Natural killer cell (primary cell): ENCODE data around the gene ANK2. TPM values are rescaled to one million over a fixed set of nuclear protein-coding genes. Genes with fewer than 3 reads are reported as not detected.

Experiments
- ATAC-seq, 3 donors: fragments of 150-1000 bp in 2 of 3; fragments of 200-7000 bp in 1 of 3; cut with Tn5 transposase; 1 replicate in 1 of 3; 2 replicates in 2 of 3; pipeline ENCODE4 v1.10.0; 2021; ENCODE audit warnings: mild to moderate bottlenecking in 2 of 3, moderate library complexity in 2 of 3
- DNase-seq, 2 donors: peaks; one replicate each; pipeline versions ENCODE4 v3.0.0 to v3.0.0-alpha.2; 2013 to 2021; ENCODE audit warnings: mixed read lengths in 1 of 2
- H3K27ac ChIP-seq: one replicate; pipeline ENCODE4 v1.5.1; 2013; ENCODE audit warnings: mild to moderate bottlenecking, low read length
- H3K27me3 ChIP-seq: one replicate; pipeline ENCODE4 v1.6.1; 2013; ENCODE audit warnings: low read length; ENCODE audit not compliant: control insufficient read depth, insufficient read depth
- H3K36me3 ChIP-seq: one replicate; pipeline ENCODE4 v1.6.1; 2013; ENCODE audit warnings: low read length; ENCODE audit not compliant: control insufficient read depth, insufficient read depth
- H3K4me1 ChIP-seq: one replicate; pipeline ENCODE4 v1.6.1; 2013; ENCODE audit warnings: low read length; ENCODE audit not compliant: control insufficient read depth, insufficient read depth
- H3K4me3 ChIP-seq: one replicate; pipeline ENCODE4 v1.5.1; 2013; ENCODE audit warnings: low read length
- H3K9me3 ChIP-seq: one replicate; pipeline ENCODE4 v1.6.1; 2013; ENCODE audit warnings: low read length; ENCODE audit not compliant: control insufficient read depth, insufficient read depth
- H3K27ac Mint-ChIP-seq, 2 donors: one replicate each; pipeline ENCODE4 v1.8.0; 2022; ENCODE audit warnings: mild to moderate bottlenecking in 2 of 2, mixed read lengths in 2 of 2, moderate library complexity in 1 of 2
- H3K27me3 Mint-ChIP-seq, 2 donors: one replicate each; pipeline ENCODE4 v1.8.0; 2022; ENCODE audit warnings: low read depth in 2 of 2, mixed read lengths in 2 of 2
- H3K36me3 Mint-ChIP-seq: one replicate; pipeline ENCODE4 v1.8.0; 2022; ENCODE audit warnings: mixed read lengths
- H3K4me1 Mint-ChIP-seq, 2 donors: one replicate each; pipeline ENCODE4 v1.8.0; 2022; ENCODE audit warnings: mixed read lengths in 2 of 2
- H3K4me3 Mint-ChIP-seq: one replicate; pipeline ENCODE4 v1.8.0; 2022; ENCODE audit warnings: mild to moderate bottlenecking, moderate library complexity, mixed read lengths
- H3K9me3 Mint-ChIP-seq, 2 donors: one replicate each; pipeline ENCODE4 v1.8.0; 2022; ENCODE audit warnings: mixed read lengths in 2 of 2
- WGBS: methylation state at CpG from one replicate; pipeline ENCODE4 v1.1.7; 2013; ENCODE audit warnings: missing lambda C conversion rate; ENCODE audit not compliant: insufficient coverage; 5-methylcytosine and 5-hydroxymethylcytosine counted together
- intact Hi-C: fragments of 100-400 bp; cut with micrococcal nuclease; formaldehyde crosslinking; loops from one replicate; pipeline ENCODE4 v1.14.2; 2022
- total RNA-seq, 4 donors: library from RNA; stranded (reverse); fragments of 120-200 nt in 1 of 4; gene quantifications; one replicate each; pipeline versions ENCODE4 v1.2.3 to v1.2.4, GENCODE V29; 2013 to 2022
- TF ChIP-seq, protein P1 (sequence below): fragments of 200-600 bp; IDR thresholded peaks from one replicate; pipeline ENCODE4 v1.8.0; 2022; ENCODE audit warnings: antibody characterized with exemption

ANK2 gene
- total RNA-seq, 3 donors from 2014 or later (not counting 1 experiment from before 2014, with no cell fraction given) = 0.05 TPM; not detected in 2

DNA sequence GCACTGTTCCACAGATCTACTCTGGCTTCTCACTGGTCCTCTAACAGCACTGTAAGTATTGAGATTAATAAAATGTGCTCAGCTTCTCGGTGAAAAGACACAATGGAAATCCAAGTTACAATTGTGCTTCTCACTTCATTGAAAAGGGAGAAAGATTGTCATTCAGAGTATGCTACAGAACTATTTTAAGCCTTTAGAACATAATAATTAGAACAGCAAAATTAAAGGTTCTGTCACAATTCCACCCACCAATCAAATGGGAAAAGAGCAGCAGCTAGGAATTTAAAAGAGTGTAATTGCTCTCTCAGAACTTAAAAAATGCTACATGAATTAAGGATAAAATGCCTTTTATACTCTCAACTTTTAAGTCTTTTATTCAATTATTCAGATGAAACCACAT is 329.4 kb downstream of the ANK2 start:
- WGBS = 91% methylated on average over 1 of the region's 1 CpG
- Mint-ChIP-seq H3K27me3 (peaks cover 8 to 25% of the 10 kb centered on the region in 2 donors), H3K4me3 (no peak overlapping the region), H3K4me1 (no peaks in the 10 kb centered on the region), H3K9me3 (no peaks in the 10 kb centered on the region), H3K27ac (no peak overlapping the region), H3K36me3 (no peaks in the 10 kb centered on the region)
- Histone ChIP-seq H3K27ac (no peak overlapping the region), H3K4me3 (no peak overlapping the region), H3K4me1 (no peaks in the 10 kb centered on the region), H3K27me3 (no peaks in the 10 kb centered on the region), H3K9me3 (no peaks in the 10 kb centered on the region), H3K36me3 (no peaks in the 10 kb centered on the region)
- no peak for DNase-seq
- TF ChIP-seq, protein P1, sequence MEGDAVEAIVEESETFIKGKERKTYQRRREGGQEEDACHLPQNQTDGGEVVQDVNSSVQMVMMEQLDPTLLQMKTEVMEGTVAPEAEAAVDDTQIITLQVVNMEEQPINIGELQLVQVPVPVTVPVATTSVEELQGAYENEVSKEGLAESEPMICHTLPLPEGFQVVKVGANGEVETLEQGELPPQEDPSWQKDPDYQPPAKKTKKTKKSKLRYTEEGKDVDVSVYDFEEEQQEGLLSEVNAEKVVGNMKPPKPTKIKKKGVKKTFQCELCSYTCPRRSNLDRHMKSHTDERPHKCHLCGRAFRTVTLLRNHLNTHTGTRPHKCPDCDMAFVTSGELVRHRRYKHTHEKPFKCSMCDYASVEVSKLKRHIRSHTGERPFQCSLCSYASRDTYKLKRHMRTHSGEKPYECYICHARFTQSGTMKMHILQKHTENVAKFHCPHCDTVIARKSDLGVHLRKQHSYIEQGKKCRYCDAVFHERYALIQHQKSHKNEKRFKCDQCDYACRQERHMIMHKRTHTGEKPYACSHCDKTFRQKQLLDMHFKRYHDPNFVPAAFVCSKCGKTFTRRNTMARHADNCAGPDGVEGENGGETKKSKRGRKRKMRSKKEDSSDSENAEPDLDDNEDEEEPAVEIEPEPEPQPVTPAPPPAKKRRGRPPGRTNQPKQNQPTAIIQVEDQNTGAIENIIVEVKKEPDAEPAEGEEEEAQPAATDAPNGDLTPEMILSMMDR = no peak
- ATAC-seq = no peak
- intact Hi-C loops = no loop called here

DNA sequence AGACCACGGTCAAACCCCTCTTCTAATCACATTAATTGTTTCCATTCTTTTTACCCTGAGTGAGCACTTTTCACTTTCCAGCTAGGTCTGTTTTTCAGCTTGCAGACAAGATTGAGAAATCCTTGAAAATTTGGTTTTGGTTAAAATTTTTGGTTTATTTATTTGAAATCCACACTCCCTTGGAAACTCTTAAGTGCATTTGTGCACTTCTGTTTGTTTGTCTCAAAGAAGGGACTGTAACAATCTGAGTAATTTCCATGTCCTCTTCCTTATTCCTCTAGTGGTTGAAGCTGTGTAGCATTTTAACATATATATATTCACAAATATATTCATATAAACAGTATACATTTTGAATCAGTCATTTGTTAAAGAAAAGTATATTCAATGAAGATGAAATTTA is 333.3 kb downstream of the ANK2 start:
- Histone ChIP-seq H3K27me3 (no peaks in the 10 kb centered on the region), H3K27ac (no peak overlapping the region), H3K9me3 (no peaks in the 10 kb centered on the region), H3K4me3 (no peak overlapping the region), H3K36me3 (no peaks in the 10 kb centered on the region), H3K4me1 (no peaks in the 10 kb centered on the region)
- Mint-ChIP-seq H3K36me3 (no peaks in the 10 kb centered on the region), H3K4me3 (no peak overlapping the region), H3K9me3 (no peaks in the 10 kb centered on the region), H3K27me3 (peaks cover 13 to 45% of the 10 kb centered on the region in 2 donors), H3K27ac (no peak overlapping the region), H3K4me1 (no peaks in the 10 kb centered on the region)
- TF ChIP-seq, protein P1 = no peak
- WGBS = 85% methylated on average over 1 of the region's 1 CpG
- no peak for DNase-seq
- no peak for ATAC-seq
- intact Hi-C loops = no loop called here

DNA sequence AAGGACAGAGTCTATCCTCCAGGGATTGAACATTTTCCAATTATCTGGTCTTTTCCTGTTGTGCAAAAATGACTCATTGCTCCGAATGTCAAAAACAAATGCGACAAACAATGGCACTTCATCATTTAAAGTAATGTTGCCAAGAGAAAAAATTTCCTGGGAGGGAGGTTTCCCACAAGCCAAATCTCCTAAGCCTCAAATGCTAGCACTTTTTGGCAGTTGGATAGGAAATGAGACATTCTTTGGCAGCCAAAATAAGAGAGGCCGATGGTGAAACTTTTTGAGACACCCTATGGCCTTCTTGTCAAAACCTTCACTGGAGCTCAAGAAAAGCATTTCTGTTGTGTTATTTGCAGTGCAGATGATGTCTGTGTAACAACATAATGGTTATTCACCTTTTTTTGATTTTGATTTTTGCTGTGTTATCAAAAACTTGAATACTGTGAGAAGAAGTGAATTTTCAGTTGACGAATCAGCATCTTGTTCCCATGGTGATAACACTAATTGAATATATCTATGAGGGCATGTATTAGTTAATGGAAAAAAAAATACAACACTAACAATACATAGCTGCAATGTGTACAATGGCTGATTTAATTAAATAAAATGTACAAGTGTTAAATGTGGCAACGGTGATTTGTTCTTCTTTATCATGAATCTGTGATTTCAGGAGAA is 333.8 kb downstream of the ANK2 start:
- no peaks in the 10 kb centered on the region for H3K4me1 Mint-ChIP-seq
- no peak overlapping the region for H3K27ac ChIP-seq
- WGBS = 100% methylated on average over 5 of the region's 5 CpGs
- H3K27me3 Mint-ChIP-seq = peaks cover 13 to 45% of the 10 kb centered on the region in 2 donors
- H3K9me3 ChIP-seq = no peaks in the 10 kb centered on the region
- no peak overlapping the region for H3K4me3 Mint-ChIP-seq
- H3K36me3 ChIP-seq = no peaks in the 10 kb centered on the region
- H3K36me3 Mint-ChIP-seq = no peaks in the 10 kb centered on the region
- DNase-seq = no peak
- ATAC-seq = no peak
- TF ChIP-seq, protein P1 = no peak
- no peaks in the 10 kb centered on the region for H3K4me1 ChIP-seq
- no peak overlapping the region for H3K4me3 ChIP-seq
- no peaks in the 10 kb centered on the region for H3K9me3 Mint-ChIP-seq
- no peaks in the 10 kb centered on the region for H3K27me3 ChIP-seq
- intact Hi-C loops = no loop called here
- no peak overlapping the region for H3K27ac Mint-ChIP-seq

DNA sequence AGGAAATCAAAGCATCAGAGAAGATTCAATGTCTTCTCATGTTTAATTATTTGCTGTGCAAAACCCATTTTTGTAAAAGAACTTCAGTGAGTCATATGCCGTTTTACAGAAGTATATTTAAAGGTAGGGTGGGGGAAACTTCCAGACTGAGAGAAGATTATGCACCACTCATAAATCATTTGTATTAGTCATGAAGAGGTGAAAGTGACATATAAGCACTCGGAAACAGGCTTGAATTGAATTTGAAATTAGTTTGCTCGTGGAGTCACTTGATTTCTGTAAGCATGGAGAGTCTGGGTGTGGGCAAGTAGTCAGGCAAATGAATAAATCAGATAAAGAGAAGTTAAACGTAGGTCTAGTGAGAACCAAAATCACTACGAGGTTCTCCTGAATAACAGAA is 335.1 kb downstream of the ANK2 start:
- no peaks in the 10 kb centered on the region for H3K4me1 ChIP-seq
- no peaks in the 10 kb centered on the region for H3K9me3 ChIP-seq
- H3K36me3 ChIP-seq = no peaks in the 10 kb centered on the region
- Mint-ChIP-seq H3K36me3 (no peaks in the 10 kb centered on the region), H3K4me1 (no peaks in the 10 kb centered on the region), H3K9me3 (no peaks in the 10 kb centered on the region), H3K27me3 (peaks cover 10 to 35% of the 10 kb centered on the region in 2 donors), H3K4me3 (no peak overlapping the region), H3K27ac (no peak overlapping the region)
- DNase-seq = no peak
- no peak for ATAC-seq
- WGBS = 38% methylated on average over 5 of the region's 5 CpGs
- H3K4me3 ChIP-seq = no peak overlapping the region
- TF ChIP-seq, protein P1 = no peak
- H3K27me3 ChIP-seq = no peaks in the 10 kb centered on the region
- intact Hi-C loops = no loop called here
- H3K27ac ChIP-seq = no peak overlapping the region
